Stimulated activated CD8-positive, alpha-beta memory T cell treated with anti-CD3 and anti-CD28 coated beads, Interleukin-4, amount 100 ng/mL, for 48 hours (primary cell): Measurements from ENCODE around the gene SUPT4H1.
A peak's percentile ranks its signal among the peaks of the same experiment; 100 is the strongest.

ENCODE experiments used
- DNase-seq: peaks from one replicate; pipeline ENCODE4 v3.0.0-alpha.2; 2020

Gene SUPT4H1

GRCh38 chr17:58328195-58329034 lies 23.6 kb downstream of the SUPT4H1 start, which contains the start of gene TSPOAP1:
TSS of gene TSPOAP1 (minus strand) at chr17:58328795. CDS start at chr17:58327920, 875 bp downstream.
- DNase-seq: peak; percentile 93

GRCh38 chr17:58327363-58328194 lies 24.4 kb downstream of the SUPT4H1 start:
- no peak for DNase-seq

- DNase-seq: no peak
Measured at GRCh38 chr17:58326609-58327362, 25.2 kb downstream of the SUPT4H1 start.

- DNase-seq: no peak
Measured at GRCh38 chr17:58325976-58326468, 26.0 kb downstream of the SUPT4H1 start.

- DNase-seq: no peak
Measured at GRCh38 chr17:58325289-58325726, 26.7 kb downstream of the SUPT4H1 start.

GRCh38 chr17:58324409-58325288 lies 27.4 kb downstream of the SUPT4H1 start:
- no peak for DNase-seq

- DNase-seq: no peak
Measured at GRCh38 chr17:58324056-58324408, 28.0 kb downstream of the SUPT4H1 start.

- no peak for DNase-seq
Measured at GRCh38 chr17:58323366-58324055, 28.5 kb downstream of the SUPT4H1 start.

GRCh38 chr17:58322581-58323185 lies 29.3 kb downstream of the SUPT4H1 start:
- no peak for DNase-seq

GRCh38 chr17:58321571-58322525 lies 30.2 kb downstream of the SUPT4H1 start:
- no peak for DNase-seq

- no peak for DNase-seq
Measured at GRCh38 chr17:58320570-58321323, 31.3 kb downstream of the SUPT4H1 start.

GRCh38 chr17:58320163-58320558 lies 31.8 kb downstream of the SUPT4H1 start:
- no peak for DNase-seq

GRCh38 chr17:58319173-58320162 lies 32.5 kb downstream of the SUPT4H1 start:
- DNase-seq: no peak

- peak; percentile 14 for DNase-seq
Measured at GRCh38 chr17:58318627-58319172, 33.3 kb downstream of the SUPT4H1 start.

GRCh38 chr17:58318065-58318481 lies 33.9 kb downstream of the SUPT4H1 start:
- no peak for DNase-seq

- peak; percentile 79 for DNase-seq
Measured at GRCh38 chr17:58317421-58318064, 34.5 kb downstream of the SUPT4H1 start.
